ENCODE results near the gene NLRP7. TPM values are rescaled to one million over a fixed set of nuclear protein-coding genes. Genes with fewer than 3 reads are reported as not detected.

Gene NLRP7
- total and polyA plus RNA-seq, 2 of the 13 experiments (the other 11 are each of a cell fraction or from before 2014, with no cell fraction given) = not detected

- no TSS peak for BruUV-seq (replicated peaks)
- Histone ChIP-seq H3K9me3 (ENCODE audit: low read length) (no peaks in the 10 kb centered on the region), H3K9ac (ENCODE audit: insufficient read depth, low read depth, low read length) (no peak overlapping the region), H3K27ac (ENCODE audit: extremely low read length, insufficient read depth, low read length) (no peak overlapping the region), H3K4me2 (ENCODE audit: low read depth, low read length) (no peak overlapping the region), H2AFZ (ENCODE audit: low read length) (no peak overlapping the region), H3K4me1 (ENCODE audit: insufficient read depth, low read length) (no peaks in the 10 kb centered on the region), H3K79me2 (ENCODE audit: insufficient read depth, low read length) (no peaks in the 10 kb centered on the region), H4K20me1 (ENCODE audit: insufficient read depth, low read length) (no peaks in the 10 kb centered on the region), H3K27me3 (ENCODE audit: control insufficient read depth in 1 of 2, insufficient read depth in 2 of 2, low read length in 2 of 2) (peaks cover 2 to 14% of the 10 kb centered on the region in 2 experiments; a peak in 2 of 5 replicates), H3K36me3 (replicated peaks in 1 of 2; ENCODE audit: control insufficient read depth in 1 of 2, insufficient read depth in 2 of 2, low read length in 2 of 2) (no peaks in the 10 kb centered on the region), H3K4me3 (replicated peaks in 1 of 3; ENCODE audit: insufficient read depth in 1 of 3, low read depth in 2 of 3, low read length in 3 of 3) (no peak overlapping the region)
- 18% methylated on average over 5 of the region's 5 CpGs for WGBS (ENCODE audit: low lambda C conversion rate)
- POLR2A ChIA-PET = no interaction called here
- DNase-seq (ENCODE audit: low spot score) (no peak), ATAC-seq (no peak), FAIRE-seq (no peak)
- intact Hi-C loops (cut with micrococcal nuclease; ENCODE audit: unreplicated experiment) = no loop called here
- CTCF ChIA-PET (ENCODE audit: low intra/inter-chr PET ratio, low total read pairs) = no interaction called here
- in situ Hi-C loops (cut with HindIII; ENCODE audit: extremely low pct_ligation_motif_present, low pct_unique_long_range_greater_than_20kb) = no loop called here
- no peak for TF ChIP-seq CERS6 (CRISPR knock-in tag; IDR thresholded peaks at IDR 0.05)
- TF ChIP-seq XRCC5 (optimal IDR thresholded peaks at IDR 0.05; ENCODE audit: low read length) = no peak
- TF ChIP-seq TFDP2 (CRISPR knock-in tag; IDR thresholded peaks at IDR 0.05) = no peak
- no peak for TF ChIP-seq ZNF646 (CRISPR knock-in tag; IDR thresholded peaks at IDR 0.05)
- no peak for TF ChIP-seq YEATS4 (CRISPR knock-in tag; IDR thresholded peaks at IDR 0.05; ENCODE audit: borderline replicate concordance)
- TF ChIP-seq ZNF800 (CRISPR knock-in tag; IDR thresholded peaks at IDR 0.05) = no peak
- TF ChIP-seq ONECUT2 (CRISPR knock-in tag; IDR thresholded peaks at IDR 0.05) = no peak
- no peak for TF ChIP-seq ZNF703 (CRISPR knock-in tag; IDR thresholded peaks at IDR 0.05; ENCODE audit: borderline replicate concordance)
- TF ChIP-seq ATF3 (CRISPR knock-in tag; IDR thresholded peaks at IDR 0.05) = no peak
Observed at GRCh38 chr19:54905421-54905802, 41.9 kb downstream of the NLRP7 start.
